Psoas muscle (tissue), 8 donors: ENCODE measurements around the gene BTBD6. TPM values are rescaled to one million over a fixed set of nuclear protein-coding genes. Genes with fewer than 3 reads are reported as not detected.

Experiments
- ATAC-seq, 4 donors: fragments of 200-7000 bp; cut with Tn5 transposase; one replicate each; pipeline ENCODE4 v1.9.1; 2020; ENCODE audit warnings: moderate library complexity in 3 of 4, mild to moderate bottlenecking in 2 of 4
- DNase-seq, 2 donors: peaks; one replicate each; pipeline ENCODE4 v3.0.0-alpha.2; 2020
- H3K27ac ChIP-seq: fragments of 200-600 bp; one replicate; pipeline ENCODE4 v1.8.0; 2022
- H3K27me3 ChIP-seq, 3 donors: fragments of 200-600 bp in 1 of 3; one replicate each; pipeline versions ENCODE4 v1.6.1 to v1.8.0; 2013 to 2022; ENCODE audit warnings: low read length in 2 of 3, mild to moderate bottlenecking in 2 of 3, moderate library complexity in 1 of 3; ENCODE audit not compliant: insufficient read depth in 3 of 3
- H3K36me3 ChIP-seq, 2 donors: fragments of 200-600 bp in 1 of 2; one replicate each; pipeline versions ENCODE4 v1.6.1 to v1.8.0; 2013 to 2022; ENCODE audit warnings: low read depth in 1 of 2, mild to moderate bottlenecking in 1 of 2, moderate library complexity in 1 of 2; ENCODE audit not compliant: insufficient read depth in 1 of 2
- H3K4me1 ChIP-seq: fragments of 200-600 bp; one replicate; pipeline ENCODE4 v1.8.0; 2022
- H3K4me3 ChIP-seq: fragments of 200-600 bp; one replicate; pipeline ENCODE4 v1.8.0; 2022; ENCODE audit warnings: mild to moderate bottlenecking
- H3K9me3 ChIP-seq: fragments of 200-600 bp; one replicate; pipeline ENCODE4 v1.8.0; 2022
- WGBS, 3 donors: extraction: QIAGEN DNeasy Blood & Tissue Kit; methylation state at CpG; one replicate each; pipeline versions ENCODE4 v1.1.6 to v1.1.7; 2013; 5-methylcytosine and 5-hydroxymethylcytosine counted together
- intact Hi-C, 2 donors: fragments of 100-400 bp; cut with DNase I; formaldehyde crosslinking; loops; one replicate each; pipeline versions ENCODE4 v1.11.0 to v1.14.2; 2022
- polyA plus RNA-seq, 3 donors: library from polyadenylated mRNA; stranded (reverse); fragments of 200-250 nt; gene quantifications; one replicate each; pipeline ENCODE4 v1.2.3, GENCODE V29; 2013
- total RNA-seq, 4 donors: library from RNA; stranded (reverse); fragmentation: NEBNext Ultra II Directional in 2 of 4; extraction: Animal tissue kit (Norgen Biotek cat#: 25700) in 2 of 4; gene quantifications; one replicate each; pipeline versions ENCODE4 v1.2.1 to v1.2.4, GENCODE V29; 2021 to 2023
- TF ChIP-seq, protein P1 (sequence below): fragments of 200-600 bp; IDR thresholded peaks from one replicate; pipeline ENCODE4 v1.8.0; 2022; ENCODE audit warnings: antibody characterized with exemption
- donor health status: healthy with polysubstance abuse.
- donor health status: DM: no; HTN: no; CAD: no; lungs with moderate emphysema.
- donor health status: Bipolar disorder and iron deficiency.
- donor health status: healthy.
- donor health status: DM: yes; HTN: yes; CAD: no.
- donor health status: DM: no; HTN: no; CAD: no.
- donor health status: DM: no; HTN: no; CAD: no.
- donor health status: DM: yes; HTN: yes; CAD: no.

Gene BTBD6
- total and polyA plus RNA-seq, 7 donors = 48.3 to 79.7 (median 72.2) TPM

DNA sequence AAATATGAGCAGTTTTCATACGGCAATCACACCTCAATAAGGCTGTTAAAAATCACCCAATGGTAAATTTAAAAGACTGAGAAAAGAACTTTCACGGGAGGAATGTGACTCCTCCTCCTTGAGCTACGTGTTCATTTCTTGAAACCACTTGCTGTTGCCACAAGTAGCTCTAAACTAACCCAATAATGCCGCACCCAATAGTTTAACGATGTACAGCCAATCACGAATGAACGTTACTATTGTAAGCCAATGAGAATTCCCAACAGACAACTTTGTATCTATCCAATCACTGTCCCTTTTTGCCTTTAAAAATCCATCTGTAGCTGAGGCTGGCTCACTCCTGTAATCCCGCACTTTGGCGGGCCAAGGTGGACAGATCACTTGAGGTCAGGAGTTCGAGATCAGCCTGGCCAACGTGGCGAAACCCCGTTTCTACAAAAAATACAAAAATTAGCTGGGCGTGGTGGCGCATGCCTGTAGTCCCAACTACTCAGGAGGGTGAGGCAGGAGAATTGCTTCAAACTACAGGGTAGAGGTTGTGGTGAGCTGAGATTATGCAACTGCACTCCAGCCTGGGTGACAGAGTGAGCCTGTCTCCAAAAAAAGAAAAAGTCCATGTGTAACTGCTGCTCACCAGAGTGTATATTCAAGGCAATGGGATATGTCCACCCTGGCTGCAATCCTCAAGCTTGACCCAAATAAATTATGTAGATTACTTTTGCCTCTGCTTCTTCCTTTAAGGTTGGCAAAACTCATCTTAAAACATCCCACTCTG, 24.4 kb upstream of the BTBD6 start:
- Histone ChIP-seq H3K4me1 (no peaks in the 10 kb centered on the region), H3K27ac (peak overlapping the region; percentile 46), H3K36me3 (peaks cover 0 to 81% of the 10 kb centered on the region in 2 donors), H3K4me3 (no peak overlapping the region), H3K9me3 (no peaks in the 10 kb centered on the region), H3K27me3 (no peaks in the 10 kb centered on the region)
- TF ChIP-seq, protein P1, sequence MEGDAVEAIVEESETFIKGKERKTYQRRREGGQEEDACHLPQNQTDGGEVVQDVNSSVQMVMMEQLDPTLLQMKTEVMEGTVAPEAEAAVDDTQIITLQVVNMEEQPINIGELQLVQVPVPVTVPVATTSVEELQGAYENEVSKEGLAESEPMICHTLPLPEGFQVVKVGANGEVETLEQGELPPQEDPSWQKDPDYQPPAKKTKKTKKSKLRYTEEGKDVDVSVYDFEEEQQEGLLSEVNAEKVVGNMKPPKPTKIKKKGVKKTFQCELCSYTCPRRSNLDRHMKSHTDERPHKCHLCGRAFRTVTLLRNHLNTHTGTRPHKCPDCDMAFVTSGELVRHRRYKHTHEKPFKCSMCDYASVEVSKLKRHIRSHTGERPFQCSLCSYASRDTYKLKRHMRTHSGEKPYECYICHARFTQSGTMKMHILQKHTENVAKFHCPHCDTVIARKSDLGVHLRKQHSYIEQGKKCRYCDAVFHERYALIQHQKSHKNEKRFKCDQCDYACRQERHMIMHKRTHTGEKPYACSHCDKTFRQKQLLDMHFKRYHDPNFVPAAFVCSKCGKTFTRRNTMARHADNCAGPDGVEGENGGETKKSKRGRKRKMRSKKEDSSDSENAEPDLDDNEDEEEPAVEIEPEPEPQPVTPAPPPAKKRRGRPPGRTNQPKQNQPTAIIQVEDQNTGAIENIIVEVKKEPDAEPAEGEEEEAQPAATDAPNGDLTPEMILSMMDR = no peak
- no peak for DNase-seq
- peak; percentile 52 to 81 (median 80) for ATAC-seq
- 91 to 95% (median 93%) methylated on average over 15 of the region's 15 CpGs for WGBS, 3 donors
- intact Hi-C loops = no loop called here

DNA sequence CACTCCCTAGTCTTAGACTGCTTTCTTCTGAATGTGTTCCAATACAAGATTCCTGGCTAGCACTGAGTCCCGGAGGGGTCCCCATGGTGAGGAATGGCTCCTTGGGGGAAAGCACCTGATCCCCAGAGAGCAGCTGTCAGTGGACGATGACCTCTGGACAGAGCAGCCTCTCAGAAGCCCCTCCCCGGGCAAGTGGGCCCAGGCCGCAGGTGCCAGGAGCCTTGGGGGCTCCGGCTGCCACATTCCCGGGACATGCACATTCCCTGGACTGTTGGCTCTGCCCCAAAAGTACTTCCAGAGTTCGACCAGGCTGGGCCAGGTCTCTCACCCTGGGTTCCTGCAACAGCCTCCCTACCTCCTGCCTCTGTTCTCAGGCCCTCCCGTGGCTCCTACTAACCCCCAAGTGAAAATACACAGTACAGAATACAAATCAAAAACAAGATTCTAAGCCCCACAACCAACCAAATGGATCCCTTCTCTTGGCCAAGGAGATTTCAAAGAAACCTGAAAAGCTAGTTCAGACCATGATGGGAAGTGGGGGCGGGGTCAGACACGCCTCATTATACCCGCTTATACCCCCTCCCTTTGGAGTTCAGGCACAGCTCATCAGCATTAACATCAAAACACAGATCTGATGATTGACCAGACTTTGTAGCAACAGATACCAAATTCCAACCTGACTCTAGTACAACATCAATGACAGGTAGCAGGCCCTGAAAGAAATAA, 23.3 kb upstream of the BTBD6 start:
- TF ChIP-seq, protein P1 = no peak
- DNase-seq (peak in 1 of 2 donors; percentile 8), ATAC-seq (no peak)
- peaks cover 0 to 70% of the 10 kb centered on the region in 2 donors for H3K36me3 ChIP-seq
- no peak overlapping the region for H3K27ac ChIP-seq
- WGBS, 3 donors = 85 to 91% (median 86%) methylated on average over 11 of the region's 11 CpGs
- H3K27me3 ChIP-seq = no peaks in the 10 kb centered on the region
- H3K4me3 ChIP-seq = no peak overlapping the region
- H3K4me1 ChIP-seq = no peaks in the 10 kb centered on the region
- no peaks in the 10 kb centered on the region for H3K9me3 ChIP-seq
- intact Hi-C loops = no loop called here

DNA sequence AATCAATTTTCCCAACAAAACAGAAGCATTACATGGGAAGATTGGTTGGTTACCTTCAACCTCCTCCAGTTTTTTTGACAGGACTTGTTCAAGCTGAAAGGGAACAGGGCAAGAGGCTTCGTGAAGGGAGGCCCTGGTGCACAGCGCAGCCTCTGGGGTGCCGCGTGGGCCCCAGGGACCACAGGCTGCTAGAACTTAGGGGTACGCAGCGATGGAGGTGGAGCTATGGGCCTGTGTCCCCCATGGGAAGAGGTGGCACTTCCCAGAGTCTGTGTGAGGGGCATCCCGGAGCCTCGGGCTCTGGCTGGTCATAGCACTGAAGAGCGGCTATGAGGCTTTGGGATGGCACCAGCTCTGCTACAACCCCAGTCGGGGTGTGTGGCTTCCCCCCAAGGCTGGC, 22.1 kb upstream of the BTBD6 start:
- TF ChIP-seq, protein P1 = no peak
- Histone ChIP-seq H3K36me3 (peaks cover 0 to 62% of the 10 kb centered on the region in 2 donors), H3K9me3 (no peaks in the 10 kb centered on the region), H3K4me3 (no peak overlapping the region), H3K27ac (no peak overlapping the region), H3K4me1 (no peaks in the 10 kb centered on the region), H3K27me3 (no peaks in the 10 kb centered on the region)
- ATAC-seq (no peak), DNase-seq (peak in 1 of 2 donors; percentile 8)
- intact Hi-C loops = no loop called here
- WGBS, 3 donors = 94 to 97% (median 95%) methylated on average over 10 of the region's 10 CpGs

DNA sequence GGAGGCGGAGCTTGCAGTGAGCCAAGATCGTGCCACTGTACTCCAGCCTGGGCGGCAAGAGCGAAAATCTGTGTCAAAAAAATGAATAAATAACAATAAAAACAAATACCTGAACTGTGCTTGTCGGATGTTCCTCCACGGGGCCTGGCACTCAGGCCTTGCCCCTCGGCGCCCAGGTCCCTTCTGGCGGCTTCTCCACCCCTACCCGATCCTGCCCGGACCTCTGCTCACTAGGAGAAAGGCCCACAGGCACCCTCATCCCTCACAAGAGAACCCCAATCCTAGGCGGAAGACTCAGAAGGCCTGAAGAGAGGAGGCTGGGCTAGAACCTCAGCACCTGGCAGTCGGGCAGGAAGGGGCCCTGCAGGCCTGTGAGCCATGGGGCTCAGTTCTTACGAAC, 21.0 kb upstream of the BTBD6 start:
- H3K27me3 ChIP-seq = no peaks in the 10 kb centered on the region
- no peak overlapping the region for H3K27ac ChIP-seq
- intact Hi-C loops = no loop called here

More for the DNA sequence above, 21.0 kb upstream of the BTBD6 start:
- Histone ChIP-seq H3K4me1 (no peaks in the 10 kb centered on the region), H3K36me3 (peaks cover 0 to 53% of the 10 kb centered on the region in 2 donors), H3K4me3 (no peak overlapping the region), H3K9me3 (no peaks in the 10 kb centered on the region)
- TF ChIP-seq, protein P1 = no peak
- ATAC-seq = no peak
- DNase-seq = no peak
- WGBS, 3 donors = 94 to 98% (median 96%) methylated on average over 14 of the region's 14 CpGs
